ENCODE measurements around the gene SH3RF2. TPM values are rescaled to one million over a fixed set of nuclear protein-coding genes. Genes with fewer than 3 reads are reported as not detected.

Gene SH3RF2
- total RNA-seq, 1 donor from 2014 or later = 0.38 TPM

GRCh38 chr5:145913701-145914100, 22.7 kb upstream of the SH3RF2 start:
- Mint-ChIP-seq H3K4me3 (ENCODE audit: unreplicated experiment) (no peak overlapping the region), H3K9me3 (ENCODE audit: unreplicated experiment) (no peaks in the 10 kb centered on the region), H3K27me3 (ENCODE audit: unreplicated experiment) (no peaks in the 10 kb centered on the region), H3K4me1 (ENCODE audit: unreplicated experiment) (peaks cover 3% of the 10 kb centered on the region), H3K27ac (ENCODE audit: unreplicated experiment) (no peak overlapping the region), H3K36me3 (ENCODE audit: unreplicated experiment) (no peaks in the 10 kb centered on the region)
- no peak for TF ChIP-seq CTCF (IDR thresholded peaks at IDR 0.05)
- DNase-seq (ENCODE audit: extremely low spot score, unreplicated experiment) = no peak

- no peak overlapping the region for H3K4me3 Mint-ChIP-seq (ENCODE audit: unreplicated experiment)
- H3K27ac Mint-ChIP-seq (ENCODE audit: unreplicated experiment) = no peak overlapping the region
- no peaks in the 10 kb centered on the region for H3K9me3 Mint-ChIP-seq (ENCODE audit: unreplicated experiment)
- H3K4me1 Mint-ChIP-seq (ENCODE audit: unreplicated experiment) = peaks cover 3% of the 10 kb centered on the region
- no peaks in the 10 kb centered on the region for H3K27me3 Mint-ChIP-seq (ENCODE audit: unreplicated experiment)
- no peaks in the 10 kb centered on the region for H3K36me3 Mint-ChIP-seq (ENCODE audit: unreplicated experiment)
- DNase-seq (ENCODE audit: extremely low spot score, unreplicated experiment) = no peak
- TF ChIP-seq CTCF (IDR thresholded peaks at IDR 0.05) = no peak
These were observed 20.3 kb upstream of the SH3RF2 start for GRCh38 chr5:145915970-145916638.

GRCh38 chr5:145917288-145917687, 19.1 kb upstream of the SH3RF2 start:
- Mint-ChIP-seq H3K9me3 (ENCODE audit: unreplicated experiment) (no peaks in the 10 kb centered on the region), H3K27ac (ENCODE audit: unreplicated experiment) (no peak overlapping the region), H3K4me1 (ENCODE audit: unreplicated experiment) (peaks cover 3% of the 10 kb centered on the region), H3K27me3 (ENCODE audit: unreplicated experiment) (no peaks in the 10 kb centered on the region), H3K36me3 (ENCODE audit: unreplicated experiment) (no peaks in the 10 kb centered on the region), H3K4me3 (ENCODE audit: unreplicated experiment) (no peak overlapping the region)
- no peak for DNase-seq (ENCODE audit: extremely low spot score, unreplicated experiment)
- TF ChIP-seq CTCF (IDR thresholded peaks at IDR 0.05) = no peak

- TF ChIP-seq CTCF (IDR thresholded peaks at IDR 0.05) = no peak
- H3K36me3 Mint-ChIP-seq (ENCODE audit: unreplicated experiment) = no peaks in the 10 kb centered on the region
- DNase-seq (ENCODE audit: extremely low spot score, unreplicated experiment) = no peak
- no peaks in the 10 kb centered on the region for H3K27me3 Mint-ChIP-seq (ENCODE audit: unreplicated experiment)
- no peak overlapping the region for H3K4me3 Mint-ChIP-seq (ENCODE audit: unreplicated experiment)
- H3K9me3 Mint-ChIP-seq (ENCODE audit: unreplicated experiment) = no peaks in the 10 kb centered on the region
- H3K27ac Mint-ChIP-seq (ENCODE audit: unreplicated experiment) = no peak overlapping the region
- peaks cover 3% of the 10 kb centered on the region for H3K4me1 Mint-ChIP-seq (ENCODE audit: unreplicated experiment)
These were observed 18.0 kb upstream of the SH3RF2 start for GRCh38 chr5:145918397-145918796.

- Mint-ChIP-seq H3K4me1 (ENCODE audit: unreplicated experiment) (peaks cover 8% of the 10 kb centered on the region), H3K27me3 (ENCODE audit: unreplicated experiment) (no peaks in the 10 kb centered on the region), H3K36me3 (ENCODE audit: unreplicated experiment) (no peaks in the 10 kb centered on the region), H3K27ac (ENCODE audit: unreplicated experiment) (no peak overlapping the region), H3K9me3 (ENCODE audit: unreplicated experiment) (no peaks in the 10 kb centered on the region), H3K4me3 (ENCODE audit: unreplicated experiment) (no peak overlapping the region)
- DNase-seq (ENCODE audit: extremely low spot score, unreplicated experiment) = no peak
- no peak for TF ChIP-seq CTCF (IDR thresholded peaks at IDR 0.05)
These were observed 17.0 kb upstream of the SH3RF2 start for GRCh38 chr5:145919413-145919812.
